ENCODE measurements around the gene PALS1. TPM values are rescaled to one million over a fixed set of nuclear protein-coding genes. Genes with fewer than 3 reads are reported as not detected.
"Not testable (repeated sequence)": the region's sequence is repeated elsewhere in the genome, so short reads cannot be mapped to it uniquely, and the experiment has no call there.

Gene PALS1
- total RNA-seq, 1 donor from 2014 or later: 43.0 TPM

DNA sequence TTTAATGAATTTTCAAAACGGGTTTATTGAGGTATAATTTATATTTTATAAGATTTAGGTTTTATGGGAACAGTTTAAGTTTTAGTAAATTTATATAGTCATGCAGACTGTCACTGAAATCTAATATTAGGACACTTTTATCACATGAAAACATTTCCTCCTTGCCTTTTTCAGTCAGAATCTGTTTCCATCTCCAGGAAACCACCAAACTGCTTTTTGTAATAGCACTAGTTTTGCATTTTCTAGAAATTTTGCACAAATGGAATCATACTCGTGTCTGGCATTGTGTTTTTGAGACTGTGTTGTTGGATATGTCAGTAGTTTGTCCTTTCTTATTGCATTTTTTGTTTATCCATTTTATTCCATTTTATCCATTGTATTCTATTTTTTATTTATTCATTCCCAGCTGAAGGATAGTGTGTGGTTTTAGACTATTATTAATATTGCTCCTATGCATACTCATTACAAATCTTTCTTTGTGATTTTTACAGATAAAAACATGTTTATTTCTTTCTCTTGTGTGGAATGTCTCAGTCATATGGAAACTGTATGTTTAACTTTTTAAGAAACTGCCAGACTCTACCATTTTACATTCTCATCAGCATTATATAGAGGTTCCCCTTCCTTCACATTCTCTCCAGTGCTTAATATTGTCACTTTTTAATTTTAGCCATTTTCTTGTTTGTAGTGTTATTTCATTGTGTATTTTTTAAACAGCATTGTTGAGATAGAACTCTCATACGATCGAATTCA, 26.5 kb downstream of the PALS1 start:
- no peaks in the 10 kb centered on the region for H3K27me3 Mint-ChIP-seq (ENCODE audit: low read depth)
- TF ChIP-seq, protein P1, sequence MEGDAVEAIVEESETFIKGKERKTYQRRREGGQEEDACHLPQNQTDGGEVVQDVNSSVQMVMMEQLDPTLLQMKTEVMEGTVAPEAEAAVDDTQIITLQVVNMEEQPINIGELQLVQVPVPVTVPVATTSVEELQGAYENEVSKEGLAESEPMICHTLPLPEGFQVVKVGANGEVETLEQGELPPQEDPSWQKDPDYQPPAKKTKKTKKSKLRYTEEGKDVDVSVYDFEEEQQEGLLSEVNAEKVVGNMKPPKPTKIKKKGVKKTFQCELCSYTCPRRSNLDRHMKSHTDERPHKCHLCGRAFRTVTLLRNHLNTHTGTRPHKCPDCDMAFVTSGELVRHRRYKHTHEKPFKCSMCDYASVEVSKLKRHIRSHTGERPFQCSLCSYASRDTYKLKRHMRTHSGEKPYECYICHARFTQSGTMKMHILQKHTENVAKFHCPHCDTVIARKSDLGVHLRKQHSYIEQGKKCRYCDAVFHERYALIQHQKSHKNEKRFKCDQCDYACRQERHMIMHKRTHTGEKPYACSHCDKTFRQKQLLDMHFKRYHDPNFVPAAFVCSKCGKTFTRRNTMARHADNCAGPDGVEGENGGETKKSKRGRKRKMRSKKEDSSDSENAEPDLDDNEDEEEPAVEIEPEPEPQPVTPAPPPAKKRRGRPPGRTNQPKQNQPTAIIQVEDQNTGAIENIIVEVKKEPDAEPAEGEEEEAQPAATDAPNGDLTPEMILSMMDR (IDR thresholded peaks at IDR 0.05; ENCODE audit: unreplicated experiment): no peak
- peaks cover 63% of the 10 kb centered on the region for H3K4me1 Mint-ChIP-seq
- peak overlapping the region; percentile 24 for H3K4me3 Mint-ChIP-seq
- DNase-seq (ENCODE audit: low spot score in 2 of 2, unreplicated experiment in 2 of 2): no peak
- H3K27ac Mint-ChIP-seq: peak overlapping the region; percentile 90
- H3K36me3 Mint-ChIP-seq: peaks cover 13% of the 10 kb centered on the region
- H3K9me3 Mint-ChIP-seq: no peaks in the 10 kb centered on the region

DNA sequence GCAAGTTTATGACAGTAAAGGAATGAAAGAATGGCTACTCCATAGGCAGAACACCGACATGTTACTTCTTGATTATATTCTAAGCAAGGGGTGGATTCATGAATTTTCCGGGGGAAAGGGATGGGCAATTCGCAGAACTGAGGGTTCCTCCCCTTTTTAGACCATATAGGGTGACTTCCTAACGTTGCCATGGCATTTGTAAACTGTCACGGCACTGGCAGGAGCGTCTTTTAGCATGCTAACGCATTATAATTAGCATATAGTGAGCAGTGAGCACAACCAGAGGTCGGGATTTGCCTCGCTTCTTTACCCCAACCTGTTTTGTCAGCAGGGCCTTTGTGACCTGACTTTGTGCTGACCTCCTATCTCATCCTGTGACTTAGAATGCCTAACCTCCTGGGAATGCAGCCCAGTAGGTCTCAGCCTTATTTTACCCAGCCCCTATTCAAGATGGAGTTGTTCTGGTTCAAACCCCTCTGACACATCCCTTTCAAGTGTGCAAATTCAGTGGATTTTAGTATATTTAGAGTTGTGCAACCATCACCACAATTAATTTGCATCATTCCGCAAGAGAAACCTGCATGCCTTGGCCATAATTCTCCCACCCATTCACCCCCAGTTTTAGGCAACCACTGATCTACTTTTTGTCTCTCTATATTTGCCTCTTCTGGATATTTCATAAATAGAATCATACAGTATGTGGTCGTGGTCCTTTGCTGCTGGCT, 27.4 kb downstream of the PALS1 start:
- Mint-ChIP-seq H3K4me3 (peak overlapping the region; percentile 24), H3K4me1 (peaks cover 54% of the 10 kb centered on the region)

DNA sequence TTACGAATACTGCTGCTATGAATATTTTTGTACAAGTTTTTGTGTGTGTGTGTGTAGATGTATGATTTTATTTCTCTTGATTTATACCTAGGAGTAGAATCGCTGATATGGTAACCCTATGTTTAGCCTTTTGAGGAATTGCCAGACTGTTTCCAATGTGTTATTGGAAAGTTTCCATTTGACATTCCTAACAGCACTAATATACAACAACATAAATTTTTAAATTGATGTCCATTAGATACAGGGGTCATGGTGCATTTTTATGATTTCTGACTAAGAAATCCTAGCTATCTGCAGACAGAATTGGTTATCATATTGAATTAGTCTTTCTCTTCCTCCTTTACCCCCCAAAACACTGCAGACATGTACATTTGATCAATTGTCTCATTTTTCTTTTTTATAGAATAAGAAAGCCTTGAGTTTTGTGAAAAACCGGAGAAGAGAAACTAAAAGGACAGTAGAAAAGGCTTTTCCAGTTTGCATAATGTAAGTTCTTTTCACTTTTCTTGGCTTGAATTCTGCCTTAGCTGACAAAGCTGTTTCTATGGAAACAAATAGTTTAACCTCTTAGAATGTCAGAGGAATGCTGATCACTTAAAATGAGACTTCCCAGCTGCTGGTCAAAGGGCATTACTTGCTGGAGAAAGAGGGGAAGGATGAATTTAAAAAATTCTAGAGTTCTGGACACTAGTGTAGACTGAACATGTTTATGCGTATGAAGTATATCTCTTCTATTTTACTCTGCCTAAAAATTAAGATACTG, 28.2 kb downstream of the PALS1 start:
- H3K4me1 Mint-ChIP-seq: peaks cover 48% of the 10 kb centered on the region
- H3K4me3 Mint-ChIP-seq: peak overlapping the region; percentile 39
- no peaks in the 10 kb centered on the region for H3K9me3 Mint-ChIP-seq
- H3K36me3 Mint-ChIP-seq: peaks cover 27% of the 10 kb centered on the region
- TF ChIP-seq, protein P1 (IDR thresholded peaks at IDR 0.05; ENCODE audit: unreplicated experiment): no peak
- DNase-seq (ENCODE audit: low spot score in 2 of 2, unreplicated experiment in 2 of 2): no peak
- H3K27me3 Mint-ChIP-seq (ENCODE audit: low read depth): no peaks in the 10 kb centered on the region
- H3K27ac Mint-ChIP-seq: peak overlapping the region; percentile 90

More for the DNA sequence above, 27.4 kb downstream of the PALS1 start:
- Mint-ChIP-seq H3K36me3 (peaks cover 19% of the 10 kb centered on the region), H3K9me3 (no peaks in the 10 kb centered on the region), H3K27ac (peak overlapping the region; percentile 90), H3K27me3 (ENCODE audit: low read depth) (no peaks in the 10 kb centered on the region)
- DNase-seq (ENCODE audit: low spot score in 2 of 2, unreplicated experiment in 2 of 2): no peak
- TF ChIP-seq, protein P1 (IDR thresholded peaks at IDR 0.05; ENCODE audit: unreplicated experiment): no peak

DNA sequence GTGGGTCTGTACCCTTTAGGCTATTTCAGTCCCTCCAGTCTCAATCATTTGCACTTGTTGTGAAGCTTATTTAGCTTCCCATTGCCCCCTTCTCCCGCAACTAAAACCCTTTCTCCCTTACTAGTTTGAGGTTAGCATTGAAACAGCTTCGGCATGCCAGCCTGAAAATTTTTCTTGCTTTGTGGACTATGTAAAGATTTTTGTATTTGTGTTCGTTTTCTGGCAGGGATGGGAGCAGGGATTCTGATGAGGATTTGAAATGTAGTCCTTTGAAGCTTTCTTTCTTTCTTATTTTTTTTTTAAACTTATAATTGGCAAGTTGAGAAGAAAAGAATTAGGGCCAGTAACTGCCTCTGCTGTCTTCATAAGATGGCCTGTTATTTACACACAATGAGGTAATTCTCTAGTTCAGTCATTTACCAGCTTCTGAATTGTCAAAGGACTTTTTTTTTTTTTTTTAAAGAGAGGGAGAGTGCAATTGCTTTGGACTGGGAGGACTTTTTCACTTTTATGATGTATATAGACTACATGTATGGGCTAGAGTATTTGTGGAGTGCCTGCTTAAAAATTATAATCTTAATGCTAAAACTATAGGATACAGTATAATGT, 29.0 kb downstream of the PALS1 start:
- peak overlapping the region; percentile 0 for H3K4me3 Mint-ChIP-seq
- no peaks in the 10 kb centered on the region for H3K9me3 Mint-ChIP-seq
- peak overlapping the region; percentile 90 for H3K27ac Mint-ChIP-seq
- H3K36me3 Mint-ChIP-seq: peaks cover 30% of the 10 kb centered on the region
- peaks cover 40% of the 10 kb centered on the region for H3K4me1 Mint-ChIP-seq
- DNase-seq (ENCODE audit: low spot score in 2 of 2, unreplicated experiment in 2 of 2): no peak
- no peaks in the 10 kb centered on the region for H3K27me3 Mint-ChIP-seq (ENCODE audit: low read depth)
- TF ChIP-seq, protein P1 (IDR thresholded peaks at IDR 0.05; ENCODE audit: unreplicated experiment): no peak

DNA sequence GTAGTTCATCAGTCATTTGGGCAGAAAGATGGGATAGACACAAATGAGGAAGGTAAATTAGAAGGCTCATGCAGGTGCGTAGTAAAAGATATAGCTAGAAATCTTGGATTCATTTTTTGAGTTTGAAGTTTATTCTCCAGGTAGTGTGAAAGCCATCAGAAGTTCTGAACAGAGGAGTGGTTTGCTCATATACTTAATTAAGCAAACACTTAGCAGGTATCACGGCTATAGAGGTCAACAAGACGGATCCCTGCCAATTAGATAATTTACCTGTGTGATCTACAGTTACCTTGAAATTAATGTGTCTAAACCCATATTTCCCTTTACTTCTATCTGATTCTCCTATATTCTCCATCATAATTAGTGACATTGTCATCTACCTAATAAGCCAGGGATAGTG, 29.7 kb downstream of the PALS1 start:
- Mint-ChIP-seq H3K4me3 (no peak overlapping the region), H3K27me3 (ENCODE audit: low read depth) (no peaks in the 10 kb centered on the region), H3K4me1 (peaks cover 43% of the 10 kb centered on the region), H3K27ac (peak overlapping the region; percentile 90), H3K36me3 (peaks cover 32% of the 10 kb centered on the region), H3K9me3 (no peaks in the 10 kb centered on the region)
- TF ChIP-seq, protein P1 (IDR thresholded peaks at IDR 0.05; ENCODE audit: unreplicated experiment): no peak
- DNase-seq (ENCODE audit: low spot score in 2 of 2, unreplicated experiment in 2 of 2): no peak

DNA sequence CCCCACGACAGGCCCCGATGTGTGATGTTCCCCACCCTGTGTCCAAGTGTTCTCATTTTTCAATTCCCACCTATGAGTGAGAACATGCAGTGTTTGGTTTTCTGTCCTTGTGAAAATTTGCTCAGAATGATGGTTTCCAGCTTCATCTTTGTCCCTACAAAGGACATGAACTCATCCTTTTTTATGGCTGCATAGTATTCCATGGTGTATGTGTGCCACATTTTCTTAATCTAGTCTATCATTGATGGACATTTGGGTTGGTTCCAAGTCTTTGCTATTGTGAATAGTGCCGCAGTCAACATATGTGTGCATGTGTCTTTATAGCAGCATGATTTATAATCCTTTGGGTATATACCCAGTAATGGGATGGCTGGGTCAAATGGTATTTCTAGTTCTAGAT, 32.0 kb downstream of the PALS1 start:
- DNase-seq (ENCODE audit: low spot score in 2 of 2, unreplicated experiment in 2 of 2); H3K27ac Mint-ChIP-seq; H3K27me3 Mint-ChIP-seq (ENCODE audit: low read depth); H3K4me3 Mint-ChIP-seq; H3K9me3 Mint-ChIP-seq: not testable (repeated sequence)
- peaks cover 32% of the 10 kb centered on the region for H3K36me3 Mint-ChIP-seq
- H3K4me1 Mint-ChIP-seq: peaks cover 51% of the 10 kb centered on the region
